ENCODE measurements around the gene CCDC142.

GRCh38 chr2:74522516-74522915 is 39.7 kb upstream of the CCDC142 start:
- no peak for TF ChIP-seq CTCF (IDR thresholded peaks at IDR 0.05)
- TF ChIP-seq EZH2 (IDR thresholded peaks at IDR 0.05; ENCODE audit: borderline replicate concordance, insufficient read depth, low read depth, low read length, poor library complexity, severe bottlenecking) = no peak
